ENCODE data around the gene NUP210.
"Not testable (repeated sequence)": the region's sequence is repeated elsewhere in the genome, so short reads cannot be mapped to it uniquely, and the experiment has no call there.

NUP210 gene

GRCh38 chr3:13432093-13432492, 12.0 kb upstream of the NUP210 start:
- no peak for DNase-seq (ENCODE audit: low read depth)
- H3K4me3 ChIP-seq (ENCODE audit: low read depth, low read length) = no peak overlapping the region

- DNase-seq (ENCODE audit: low read depth); H3K4me3 ChIP-seq (ENCODE audit: low read depth, low read length): not testable (repeated sequence)
Observed at GRCh38 chr3:13430411-13430875, 10.3 kb upstream of the NUP210 start.

GRCh38 chr3:13429631-13430291, 9.6 kb upstream of the NUP210 start:
- H3K4me3 ChIP-seq (ENCODE audit: low read depth, low read length) = no peak overlapping the region
- DNase-seq (ENCODE audit: low read depth) = no peak

GRCh38 chr3:13428678-13429077, 8.6 kb upstream of the NUP210 start:
- not testable (repeated sequence) for DNase-seq (ENCODE audit: low read depth); H3K4me3 ChIP-seq (ENCODE audit: low read depth, low read length)

GRCh38 chr3:13427662-13428603, 7.8 kb upstream of the NUP210 start:
- H3K4me3 ChIP-seq (ENCODE audit: low read depth, low read length) = no peak overlapping the region
- DNase-seq (ENCODE audit: low read depth) = no peak

- DNase-seq (ENCODE audit: low read depth) = no peak
- no peak overlapping the region for H3K4me3 ChIP-seq (ENCODE audit: low read depth, low read length)
Observed at GRCh38 chr3:13426591-13426990, 6.5 kb upstream of the NUP210 start.

- DNase-seq (ENCODE audit: low read depth) = no peak
Observed at GRCh38 chr3:13425689-13426088, 5.6 kb upstream of the NUP210 start.

GRCh38 chr3:13424865-13425617, 4.9 kb upstream of the NUP210 start:
- no peak for DNase-seq (ENCODE audit: low read depth)
- H3K4me3 ChIP-seq (ENCODE audit: low read depth, low read length) = no peak overlapping the region

More at GRCh38 chr3:13425689-13426088, 5.6 kb upstream of the NUP210 start:
- H3K4me3 ChIP-seq (ENCODE audit: low read depth, low read length) = no peak overlapping the region

- H3K4me3 ChIP-seq (ENCODE audit: low read depth, low read length) = no peak overlapping the region
- no peak for DNase-seq (ENCODE audit: low read depth)
Observed at GRCh38 chr3:13424141-13424844, 4.2 kb upstream of the NUP210 start.

- DNase-seq (ENCODE audit: low read depth) = no peak
- H3K4me3 ChIP-seq (ENCODE audit: low read depth, low read length) = no peak overlapping the region
Observed at GRCh38 chr3:13420831-13421765, 976 bp upstream of the NUP210 start.

- no peak overlapping the region for H3K4me3 ChIP-seq (ENCODE audit: low read depth, low read length)
- DNase-seq (ENCODE audit: low read depth) = no peak
Observed at GRCh38 chr3:13419505-13420044, 547 bp downstream of the NUP210 start.

GRCh38 chr3:13417166-13417947, 2.8 kb downstream of the NUP210 start:
- DNase-seq (ENCODE audit: low read depth) = no peak
- H3K4me3 ChIP-seq (ENCODE audit: low read depth, low read length) = no peak overlapping the region

GRCh38 chr3:13415997-13416793, 3.9 kb downstream of the NUP210 start:
- no peak for DNase-seq (ENCODE audit: low read depth)

GRCh38 chr3:13415236-13415986, 4.7 kb downstream of the NUP210 start:
- H3K4me3 ChIP-seq (ENCODE audit: low read depth, low read length) = no peak overlapping the region

More at GRCh38 chr3:13415997-13416793, 3.9 kb downstream of the NUP210 start:
- H3K4me3 ChIP-seq (ENCODE audit: low read depth, low read length) = no peak overlapping the region

GRCh38 chr3:13414040-13414729, 5.9 kb downstream of the NUP210 start:
- no peak for DNase-seq (ENCODE audit: low read depth)

More at GRCh38 chr3:13415236-13415986, 4.7 kb downstream of the NUP210 start:
- DNase-seq (ENCODE audit: low read depth) = no peak

More at GRCh38 chr3:13414040-13414729, 5.9 kb downstream of the NUP210 start:
- H3K4me3 ChIP-seq (ENCODE audit: low read depth, low read length) = no peak overlapping the region

Data from skeletal muscle cell (primary cell).